Adrenal gland (tissue), 5 donors: ENCODE data around the gene KATNB1.

Experiments used
- POLR2A ChIP-seq, 2 donors: fragments of 450-650 bp; IDR thresholded peaks; one replicate each; pipeline ENCODE4 v1.6.1; 2017; ENCODE audit warnings: antibody characterized with exemption in 2 of 2, mild to moderate bottlenecking in 2 of 2, moderate library complexity in 1 of 2
- TF ChIP-seq, protein P1 (sequence below), 6 experiments: fragments of 450-650 bp in 4 of 6; fragments of 200-600 bp in 2 of 6; sonication (generic) in 1 of 6; IDR thresholded peaks; 1 replicate in 5 of 6; 2 replicates in 1 of 6; pipeline versions ENCODE4 v1.5.1 to v1.8.0; 2016 to 2021; ENCODE audit warnings: antibody characterized with exemption in 6 of 6, mild to moderate bottlenecking in 2 of 6, moderate library complexity in 1 of 6
- donor health status: DM: no; HTN: no; CAD: no.

- TF ChIP-seq, protein P1, sequence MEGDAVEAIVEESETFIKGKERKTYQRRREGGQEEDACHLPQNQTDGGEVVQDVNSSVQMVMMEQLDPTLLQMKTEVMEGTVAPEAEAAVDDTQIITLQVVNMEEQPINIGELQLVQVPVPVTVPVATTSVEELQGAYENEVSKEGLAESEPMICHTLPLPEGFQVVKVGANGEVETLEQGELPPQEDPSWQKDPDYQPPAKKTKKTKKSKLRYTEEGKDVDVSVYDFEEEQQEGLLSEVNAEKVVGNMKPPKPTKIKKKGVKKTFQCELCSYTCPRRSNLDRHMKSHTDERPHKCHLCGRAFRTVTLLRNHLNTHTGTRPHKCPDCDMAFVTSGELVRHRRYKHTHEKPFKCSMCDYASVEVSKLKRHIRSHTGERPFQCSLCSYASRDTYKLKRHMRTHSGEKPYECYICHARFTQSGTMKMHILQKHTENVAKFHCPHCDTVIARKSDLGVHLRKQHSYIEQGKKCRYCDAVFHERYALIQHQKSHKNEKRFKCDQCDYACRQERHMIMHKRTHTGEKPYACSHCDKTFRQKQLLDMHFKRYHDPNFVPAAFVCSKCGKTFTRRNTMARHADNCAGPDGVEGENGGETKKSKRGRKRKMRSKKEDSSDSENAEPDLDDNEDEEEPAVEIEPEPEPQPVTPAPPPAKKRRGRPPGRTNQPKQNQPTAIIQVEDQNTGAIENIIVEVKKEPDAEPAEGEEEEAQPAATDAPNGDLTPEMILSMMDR (IDR thresholded peaks at IDR 0.05): no peak
- TF ChIP-seq POLR2A (IDR thresholded peaks at IDR 0.05): no peak
Observed at GRCh38 chr16:57781349-57781740, 45.8 kb downstream of the KATNB1 start.
